H9 (cell line): ENCODE data around the gene EHBP1. TPM values are rescaled to one million over a fixed set of nuclear protein-coding genes. Genes with fewer than 3 reads are reported as not detected.

ENCODE experiments used
- DNase-seq: peaks from one replicate; pipeline ENCODE4 v3.0.0-alpha.2; 2017
- H2AFZ ChIP-seq: one replicate; pipeline ENCODE4 v1.6.1; 2013; ENCODE audit warnings: mild to moderate bottlenecking, low read length, control low read depth, moderate library complexity
- H2AK5ac ChIP-seq: 2 replicates; pipeline ENCODE4 v1.6.1; 2013; ENCODE audit warnings: low read length, control low read depth, mixed read lengths; ENCODE audit not compliant: insufficient read length
- H2BK120ac ChIP-seq: one replicate; pipeline ENCODE4 v1.6.1; 2013; ENCODE audit warnings: low read depth, mild to moderate bottlenecking, low read length, control low read depth, inconsistent platforms; ENCODE audit not compliant: poor library complexity, severe bottlenecking
- H2BK12ac ChIP-seq: 2 replicates; pipeline ENCODE4 v1.6.1; 2013; ENCODE audit warnings: low read length, control low read depth, mixed read lengths, low read depth; ENCODE audit not compliant: insufficient read length
- H2BK15ac ChIP-seq: 2 replicates; pipeline ENCODE4 v1.6.1; 2013; ENCODE audit warnings: low read depth, low read length, control low read depth
- H2BK20ac ChIP-seq: one replicate; pipeline ENCODE4 v1.6.1; 2013; ENCODE audit warnings: low read depth, mild to moderate bottlenecking, low read length, control low read depth, inconsistent platforms; ENCODE audit not compliant: poor library complexity, severe bottlenecking
- H2BK5ac ChIP-seq: 2 replicates; pipeline ENCODE4 v1.6.1; 2013; ENCODE audit warnings: low read length, control low read depth, mixed read lengths; ENCODE audit not compliant: insufficient read length
- H3K14ac ChIP-seq: 2 replicates; pipeline ENCODE4 v1.6.1; 2013; ENCODE audit warnings: low read length, control low read depth; ENCODE audit not compliant: insufficient read depth
- H3K18ac ChIP-seq: 2 replicates; pipeline ENCODE4 v1.6.1; 2013; ENCODE audit warnings: low read depth, mild to moderate bottlenecking, mixed read lengths, low read length, control low read depth; ENCODE audit not compliant: insufficient read length
- H3K23ac ChIP-seq: 2 replicates; pipeline ENCODE4 v1.6.1; 2013; ENCODE audit warnings: low read length, control low read depth, mixed read lengths, low read depth; ENCODE audit not compliant: insufficient read length
- H3K23me2 ChIP-seq: 2 replicates; pipeline ENCODE4 v1.6.1; 2013; ENCODE audit warnings: low read depth, mild to moderate bottlenecking, mixed read lengths, low read length, control low read depth; ENCODE audit not compliant: insufficient read length, poor library complexity, severe bottlenecking
- H3K27ac ChIP-seq: 2 replicates; pipeline ENCODE4 v1.5.1; 2013; ENCODE audit warnings: low read length, control low read depth, mixed read lengths, low read depth; ENCODE audit not compliant: insufficient read length
- H3K27me3 ChIP-seq: 2 replicates; pipeline ENCODE4 v1.6.1; 2013; ENCODE audit warnings: low read length, control low read depth, inconsistent platforms; ENCODE audit not compliant: insufficient read depth
- H3K4ac ChIP-seq: 2 replicates; pipeline ENCODE4 v1.6.1; 2013; ENCODE audit warnings: low read depth, mild to moderate bottlenecking, control low read depth, inconsistent platforms, low read length, moderate library complexity
- H3K4me1 ChIP-seq: 2 replicates; pipeline ENCODE4 v1.6.1; 2013; ENCODE audit warnings: low read length, control low read depth, inconsistent platforms; ENCODE audit not compliant: insufficient read depth
- H3K4me2 ChIP-seq: 2 replicates; pipeline ENCODE4 v1.6.1; 2013; ENCODE audit warnings: low read length, control low read depth, mixed read lengths; ENCODE audit not compliant: insufficient read length, insufficient read depth
- H3K56ac ChIP-seq: 2 replicates; pipeline ENCODE4 v1.6.1; 2013; ENCODE audit warnings: low read depth, mild to moderate bottlenecking, mixed read lengths, low read length, control low read depth; ENCODE audit not compliant: insufficient read length
- H3K79me1 ChIP-seq: 2 replicates; pipeline ENCODE4 v1.6.1; 2013; ENCODE audit warnings: low read depth, mild to moderate bottlenecking, moderate library complexity, low read length, control low read depth, inconsistent platforms; ENCODE audit not compliant: insufficient read depth, poor library complexity, severe bottlenecking
- H3K79me2 ChIP-seq: 2 replicates; pipeline ENCODE4 v1.6.1; 2013; ENCODE audit warnings: low read length, control low read depth, inconsistent platforms; ENCODE audit not compliant: insufficient read depth
- H3K9ac ChIP-seq: 2 replicates; pipeline ENCODE4 v1.6.1; 2013; ENCODE audit warnings: low read length, control low read depth, mixed read lengths; ENCODE audit not compliant: insufficient read length; ENCODE audit errors: extremely low read depth
- H3K9me3 ChIP-seq: one replicate; pipeline ENCODE4 v1.6.1; 2013; ENCODE audit warnings: low read depth, low read length, inconsistent platforms; ENCODE audit not compliant: control insufficient read depth
- H3T11ph ChIP-seq: one replicate; pipeline ENCODE4 v1.6.1; 2013; ENCODE audit warnings: mild to moderate bottlenecking, low read length, control low read depth, inconsistent platforms
- H4K20me1 ChIP-seq: one replicate; pipeline ENCODE4 v1.6.1; 2013; ENCODE audit not compliant: control insufficient read depth, insufficient read length, insufficient read depth
- H4K5ac ChIP-seq: 2 replicates; pipeline ENCODE4 v1.6.1; 2013; ENCODE audit warnings: low read depth, mild to moderate bottlenecking, mixed read lengths, low read length, control low read depth; ENCODE audit not compliant: insufficient read length
- H4K8ac ChIP-seq: replicated peaks from 2 replicates; pipeline ENCODE4 v1.6.1; 2013; ENCODE audit warnings: low read length, control low read depth, mixed read lengths, low read depth; ENCODE audit not compliant: insufficient read length
- H4K91ac ChIP-seq: 2 replicates; pipeline ENCODE4 v1.6.1; 2013; ENCODE audit warnings: low read depth, mild to moderate bottlenecking, moderate library complexity, mixed read lengths, low read length, control low read depth; ENCODE audit not compliant: insufficient read length
- H3K27ac Mint-ChIP-seq, 3 experiments: 2 replicates in 2 of 3; 3 replicates in 1 of 3; pipeline ENCODE4 v1.8.0; 2020 to 2021; ENCODE audit warnings: mixed read lengths in 3 of 3, mild to moderate bottlenecking in 1 of 3, moderate library complexity in 1 of 3
- H3K27me3 Mint-ChIP-seq: 2 replicates; pipeline ENCODE4 v1.8.0; 2021; ENCODE audit warnings: low read depth, mild to moderate bottlenecking, moderate library complexity, mixed read lengths
- H3K36me3 Mint-ChIP-seq, 3 experiments: 2 replicates in 2 of 3; 3 replicates in 1 of 3; pipeline ENCODE4 v1.8.0; 2020 to 2021; ENCODE audit warnings: low read depth in 3 of 3, mixed read lengths in 3 of 3; ENCODE audit not compliant: insufficient read depth in 1 of 3
- H3K4me1 Mint-ChIP-seq, 2 experiments: 2 replicates each; pipeline ENCODE4 v1.8.0; 2020; ENCODE audit warnings: mixed read lengths in 2 of 2
- H3K4me3 Mint-ChIP-seq, 2 experiments: 2 replicates in 1 of 2; 3 replicates in 1 of 2; pipeline ENCODE4 v1.8.0; 2020 to 2021; ENCODE audit warnings: mild to moderate bottlenecking in 2 of 2, mixed read lengths in 2 of 2, moderate library complexity in 1 of 2
- H3K9me3 Mint-ChIP-seq, 2 experiments: 2 replicates in 1 of 2; 3 replicates in 1 of 2; pipeline ENCODE4 v1.8.0; 2020; ENCODE audit warnings: mild to moderate bottlenecking in 2 of 2, mixed read lengths in 2 of 2, moderate library complexity in 1 of 2
- CTCF ChIP-seq: fragments of 200-600 bp; sonication (generic); conservative IDR thresholded peaks from 3 replicates; pipeline ENCODE4 v1.8.0; 2021; ENCODE audit warnings: antibody characterized with exemption, mild to moderate bottlenecking
- WGBS: extraction: QIAGEN DNeasy Blood & Tissue Kit; methylation state at CpG from one replicate; pipeline ENCODE4 v1.1.7; 2013; ENCODE audit warnings: missing lambda C conversion rate, low lambda C conversion rate, mixed read lengths; ENCODE audit not compliant: insufficient read length; ENCODE audit errors: extremely low coverage; 5-methylcytosine and 5-hydroxymethylcytosine counted together
- total RNA-seq: library from RNA; stranded (reverse); gene quantifications from 2 replicates; pipeline ENCODE4 v1.2.1, GENCODE V29; 2021

The EHBP1 gene
- total RNA-seq, 1 experiment from 2014 or later, result 35.6 TPM

DNA sequence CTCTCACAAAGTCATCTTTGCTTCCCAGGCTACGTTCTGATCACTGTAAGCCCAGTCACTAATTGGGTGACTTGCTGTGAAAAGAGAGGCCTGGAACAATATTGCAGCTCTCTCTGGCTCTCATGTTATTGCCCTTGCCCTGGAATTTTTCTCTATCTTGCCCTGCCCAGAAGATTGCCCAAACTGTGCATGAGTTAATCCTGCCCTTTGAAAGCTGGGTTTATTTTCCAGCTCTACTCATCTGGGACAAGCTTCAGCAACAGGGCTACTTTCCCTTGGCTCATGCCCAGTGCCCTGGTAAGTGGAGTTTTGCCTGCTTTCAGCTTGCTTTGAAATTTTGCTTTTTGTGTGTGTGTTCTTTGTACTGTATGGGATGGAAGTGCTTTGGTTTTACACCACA, 6.9 kb upstream of the EHBP1 start:
- no peak overlapping the region for H3K27ac Mint-ChIP-seq
- no peak overlapping the region for H3K18ac ChIP-seq
- H4K5ac ChIP-seq, result no peak overlapping the region
- H2BK5ac ChIP-seq, result no peak overlapping the region
- H2BK12ac ChIP-seq, result no peak overlapping the region
- H3K27ac ChIP-seq, result no peak overlapping the region
- H3K27me3 ChIP-seq, result no peaks in the 10 kb centered on the region
- H3K36me3 Mint-ChIP-seq, result no peaks in the 10 kb centered on the region
- H2BK120ac ChIP-seq, result no peak overlapping the region
- no peaks in the 10 kb centered on the region for H3K9me3 ChIP-seq
- H3K79me2 ChIP-seq, result 0 out of 2 replicates have a peak, but pooled peaks cover 1% of the 10 kb centered on the region
- H3K79me1 ChIP-seq, result no peaks in the 10 kb centered on the region
- H3K23me2 ChIP-seq, result no peaks in the 10 kb centered on the region
- no peak overlapping the region for H4K91ac ChIP-seq
- H3K27me3 Mint-ChIP-seq, result no peaks in the 10 kb centered on the region
- no peak overlapping the region for H3K9ac ChIP-seq
- no peak overlapping the region for H3K23ac ChIP-seq
- no peak for DNase-seq
- no peak overlapping the region for H2BK15ac ChIP-seq
- no peak overlapping the region for H3K4ac ChIP-seq
- no peaks in the 10 kb centered on the region for H3K4me1 Mint-ChIP-seq
- no peaks in the 10 kb centered on the region for H4K20me1 ChIP-seq
- H3K4me2 ChIP-seq, result no peak overlapping the region
- no peak overlapping the region for H3K14ac ChIP-seq
- no peak overlapping the region for H4K8ac ChIP-seq
- TF ChIP-seq CTCF, result no peak
- no peaks in the 10 kb centered on the region for H3K9me3 Mint-ChIP-seq
- no peak overlapping the region for H3K4me3 Mint-ChIP-seq
- H2BK20ac ChIP-seq, result no peak overlapping the region
- no CpG with 5 or more reads among the region's 1 CpG for WGBS
- no peaks in the 10 kb centered on the region for H3K4me1 ChIP-seq
- no peak overlapping the region for H2AK5ac ChIP-seq
- no peak overlapping the region for H3T11ph ChIP-seq
- no peak overlapping the region for H2AFZ ChIP-seq
- no peak overlapping the region for H3K56ac ChIP-seq
